ENCODE data around the gene ADAM12.
"Not testable (repeated sequence)": the region's sequence is repeated elsewhere in the genome, so short reads cannot be mapped to it uniquely, and the experiment has no call there.

ADAM12 gene

GRCh38 chr10:125980521-125981035 is 407.7 kb downstream of the ADAM12 start:
- DNase-seq (ENCODE audit: low spot score), result no peak

DNA sequence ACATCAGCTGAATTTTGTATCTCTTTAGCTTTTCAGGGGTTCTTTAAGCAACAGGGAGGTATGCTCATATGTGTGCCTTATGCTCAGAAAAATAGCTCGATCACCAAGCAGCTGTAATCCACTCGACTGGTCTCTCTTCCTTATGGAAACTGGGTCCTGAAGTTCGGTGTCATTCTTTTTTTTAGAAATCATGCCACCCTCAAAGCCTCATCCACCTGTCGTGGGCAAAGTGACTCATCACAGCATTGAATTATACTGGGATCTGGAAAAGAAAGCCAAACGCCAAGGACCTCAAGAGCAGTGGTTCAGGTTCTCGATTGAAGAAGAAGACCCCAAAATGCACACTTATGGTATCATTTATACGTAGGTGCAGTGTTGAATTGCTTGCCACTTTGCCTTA is 408.3 kb downstream of the ADAM12 start:
- no peak for DNase-seq (ENCODE audit: low spot score)

GRCh38 chr10:125976960-125977605 is 411.2 kb downstream of the ADAM12 start:
- DNase-seq (ENCODE audit: low spot score), result no peak

DNA sequence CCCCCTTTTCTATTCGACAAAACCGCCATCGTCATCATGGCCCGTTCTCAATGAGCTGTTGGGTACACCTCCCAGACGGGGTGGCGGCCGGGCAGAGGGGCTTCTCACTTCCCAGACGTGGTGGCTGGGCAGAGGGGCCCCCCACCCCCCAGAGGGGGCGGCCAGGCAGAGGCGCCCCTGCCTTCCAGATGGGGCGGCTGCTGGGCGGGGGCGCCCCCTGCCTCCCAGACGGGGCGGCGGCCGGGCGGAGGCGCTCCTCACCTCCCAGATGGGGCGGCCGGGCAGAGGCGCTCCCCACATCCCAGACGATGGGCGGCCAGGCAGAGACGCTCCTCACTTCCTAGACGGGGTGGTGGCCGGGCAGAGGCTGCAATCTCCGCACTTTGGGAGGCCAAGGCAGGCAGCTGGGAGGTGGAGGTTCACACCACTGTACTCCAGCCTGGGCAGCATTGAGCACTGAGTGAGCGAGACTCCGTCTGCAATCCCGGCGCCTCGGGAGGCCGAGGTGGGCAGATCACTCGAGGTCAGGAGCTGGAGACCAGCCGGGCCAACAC is 418.1 kb downstream of the ADAM12 start:
- not testable (repeated sequence) for DNase-seq (ENCODE audit: low spot score)

DNA sequence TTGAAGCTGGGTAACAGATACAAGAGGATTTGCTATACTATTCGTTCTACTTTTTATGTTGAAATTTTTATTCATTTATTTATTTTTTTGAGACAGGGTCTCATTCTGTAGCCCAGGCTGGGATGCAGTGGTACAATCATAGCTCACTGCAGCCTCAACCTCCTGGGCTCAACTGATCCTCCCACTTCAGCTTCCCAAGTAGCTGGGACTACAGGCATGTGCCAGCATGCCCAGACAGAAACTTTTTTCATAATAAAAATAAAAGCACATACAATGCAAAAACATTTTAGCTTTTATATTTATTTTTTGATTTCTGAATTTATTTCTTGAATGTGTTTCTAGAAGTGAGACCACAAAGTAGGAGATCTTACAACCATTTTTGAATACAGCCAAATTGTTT is 420.7 kb downstream of the ADAM12 start:
- DNase-seq (ENCODE audit: low spot score), result no peak

DNA sequence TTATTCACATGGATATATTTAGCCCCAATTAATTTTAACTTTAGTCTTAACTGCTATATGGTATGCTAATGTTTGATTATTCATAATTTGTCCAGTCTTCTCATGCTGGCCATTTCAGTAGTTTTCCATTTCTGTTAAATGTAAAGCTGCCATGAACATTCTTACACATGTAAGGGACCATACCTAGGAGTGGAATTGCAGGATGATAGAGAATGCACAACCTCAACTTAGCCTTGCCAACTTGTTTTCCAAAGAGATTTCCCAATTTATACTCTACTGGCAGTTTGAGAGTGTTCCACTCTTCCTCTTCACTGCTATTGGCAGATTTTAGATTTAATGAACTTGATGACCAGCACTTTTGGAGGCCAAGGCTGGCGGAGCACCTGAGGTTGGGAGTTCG is 423.7 kb downstream of the ADAM12 start:
- no peak for DNase-seq (ENCODE audit: low spot score)

All from putamen (tissue), 1 donor.